H1 (cell line): ENCODE measurements around the gene MCRS1.

Experiments used
- CHD2 ChIP-seq: IDR thresholded peaks from 2 replicates; pipeline ENCODE4 v1.6.1; 2012; ENCODE audit warnings: low read length, improper control_type of control experiment
- TCF12 ChIP-seq: IDR thresholded peaks from 2 replicates; pipeline ENCODE4 v1.6.1; 2011; ENCODE audit warnings: low read depth, mild to moderate bottlenecking, low read length

DNA sequence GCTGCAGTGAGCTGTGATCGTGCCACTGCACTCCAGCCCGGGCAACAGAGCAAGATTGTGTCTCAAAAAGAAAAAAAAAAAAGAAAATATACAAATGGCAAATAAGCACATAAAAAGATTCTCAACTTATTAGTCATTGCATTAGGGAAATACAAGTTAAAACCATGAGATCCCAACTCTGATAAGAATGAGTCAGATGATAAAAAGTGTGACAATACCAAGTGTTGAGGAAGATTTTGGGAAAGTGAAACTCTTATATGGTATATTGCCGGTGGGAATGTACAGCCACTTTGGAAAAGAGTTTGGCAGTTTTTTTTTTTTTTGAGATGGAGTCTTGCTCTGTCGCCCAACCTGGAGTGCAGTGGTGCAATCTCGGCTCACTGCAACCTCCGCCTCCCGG is 47.8 kb upstream of the MCRS1 start:
- no peak for TF ChIP-seq CHD2
- TF ChIP-seq TCF12: no peak
